GM18868 (cell line): ENCODE results near the gene REXO4.
A peak's percentile ranks its signal among the peaks of the same experiment; 100 is the strongest.

Source experiments
- ATAC-seq: cut with Tn5 transposase; IDR thresholded peaks from one replicate; pipeline ENCODE4 v1.9.1; 2021; ENCODE audit warnings: mild to moderate bottlenecking, moderate library complexity; ENCODE audit not compliant: unreplicated experiment

Gene REXO4

DNA sequence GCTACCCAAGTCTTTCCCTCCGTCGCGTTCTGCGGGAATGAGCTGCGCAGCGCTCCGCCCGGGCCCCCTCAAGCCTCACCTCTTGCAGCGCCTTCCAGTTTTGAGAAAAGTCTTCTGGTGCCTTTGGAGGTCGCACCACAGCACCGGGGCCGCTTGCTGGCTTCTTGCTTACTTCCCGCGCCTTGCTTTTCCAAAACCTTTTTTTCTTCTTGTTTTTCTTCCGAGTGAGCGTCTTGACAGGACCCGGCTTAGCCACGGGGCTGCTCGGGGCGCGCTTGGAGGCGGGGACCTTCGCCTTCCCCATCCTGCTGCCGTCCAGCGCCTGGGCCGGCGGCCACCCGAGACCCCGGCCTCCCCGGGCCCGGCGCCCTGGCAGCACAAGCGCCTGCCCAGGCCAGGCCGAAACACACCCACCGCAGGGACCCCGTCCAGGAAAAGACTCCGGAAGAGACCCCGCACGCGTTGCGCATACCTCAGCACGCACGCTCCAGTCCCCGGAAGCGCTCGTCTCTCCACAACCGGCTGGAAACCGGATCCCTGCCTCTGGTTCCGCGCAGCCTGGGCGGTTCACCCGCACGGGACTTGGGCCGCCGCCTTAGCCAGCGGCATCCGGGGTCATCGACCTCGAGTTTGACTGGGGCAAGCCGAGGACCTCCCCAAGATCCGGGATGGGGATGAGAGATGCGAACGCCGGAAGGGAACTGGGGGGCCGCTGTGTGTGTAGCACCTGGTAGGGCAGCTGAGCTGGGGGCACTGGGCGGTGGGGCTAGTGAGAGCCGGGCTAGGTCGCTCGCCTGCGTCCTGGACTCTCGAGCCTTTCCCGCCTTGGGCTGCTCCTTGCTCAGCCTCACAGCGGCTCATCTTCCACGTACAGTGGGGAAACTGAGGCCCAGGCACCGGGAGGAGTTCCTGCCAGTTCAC is at the start of gene REXO4:
Gene REXO4, minus strand, starts transcription at position 470 of the 921 bp plus-strand sequence. Its CDS starts 166 bp downstream, at position 304.
- peak; percentile 56 for ATAC-seq

DNA sequence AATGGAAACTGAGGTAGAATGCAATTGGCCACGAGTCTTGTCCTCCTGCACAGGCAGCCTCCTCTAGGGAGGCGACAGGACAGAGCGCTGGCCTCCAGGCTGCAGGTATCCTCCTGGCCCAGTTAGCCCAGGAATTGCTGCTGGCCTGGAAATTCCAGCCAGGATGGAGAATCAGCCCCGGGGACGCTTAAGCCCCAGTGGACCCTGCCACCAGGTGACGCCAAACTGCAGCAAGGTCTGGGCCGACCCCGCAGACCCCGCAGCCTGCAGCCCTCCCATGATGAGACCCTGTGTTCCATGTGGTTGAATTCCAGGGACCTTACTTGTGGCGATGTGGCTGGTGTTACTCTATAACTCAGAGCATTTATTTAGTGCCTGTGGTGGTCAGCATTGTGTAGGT is 49.3 kb upstream of the REXO4 start:
- no peak for ATAC-seq

DNA sequence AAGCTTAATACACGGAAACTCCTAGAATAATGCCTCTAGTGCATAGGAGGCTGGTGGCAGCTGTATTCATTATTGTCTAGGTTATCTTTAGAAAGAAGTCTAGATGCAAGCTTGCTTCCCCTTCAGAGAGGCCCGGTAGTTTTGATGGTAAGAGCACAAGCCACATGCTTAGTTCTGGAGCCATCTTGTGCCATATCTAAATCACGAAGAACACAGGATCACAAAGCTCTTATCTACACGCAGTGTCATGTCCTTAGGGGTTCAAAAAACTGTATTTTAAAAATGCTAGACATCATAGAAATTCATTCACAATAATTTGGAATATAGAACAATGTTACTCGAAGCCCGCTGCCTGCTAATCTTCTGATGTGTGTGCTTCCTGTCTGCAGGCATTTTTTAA is 48.2 kb upstream of the REXO4 start:
- no peak for ATAC-seq

DNA sequence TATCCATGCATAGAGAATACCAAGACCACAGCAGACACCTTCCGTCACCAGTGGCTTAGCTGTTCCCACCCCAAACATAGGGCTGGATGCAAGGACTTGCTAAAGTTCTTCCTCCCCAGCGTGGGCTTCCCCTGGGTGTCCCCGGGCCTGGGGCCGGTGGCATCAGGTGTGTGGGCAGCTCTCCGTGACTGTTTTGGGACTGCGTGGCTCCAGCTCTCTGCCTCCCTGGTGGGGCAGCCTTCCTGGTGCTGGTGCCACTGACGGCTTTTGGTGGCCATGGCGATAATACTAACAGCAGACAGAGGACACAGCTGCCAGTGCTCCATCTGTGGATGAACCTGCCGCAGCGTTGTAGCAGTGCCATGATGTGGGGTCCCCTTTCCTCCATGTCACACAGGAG is 46.8 kb upstream of the REXO4 start:
- ATAC-seq: no peak

- no peak for ATAC-seq
Observed at GRCh38 chr9:133463864-133464615, 46.2 kb upstream of the REXO4 start.

- ATAC-seq: no peak
Observed at GRCh38 chr9:133463234-133463863, 45.5 kb upstream of the REXO4 start.

- no peak for ATAC-seq
Observed at GRCh38 chr9:133461975-133462374, 44.2 kb upstream of the REXO4 start.

GRCh38 chr9:133460405-133461175 is 42.8 kb upstream of the REXO4 start:
- ATAC-seq: peak; percentile 18

- ATAC-seq: peak; percentile 75
Observed at GRCh38 chr9:133459476-133460404, 41.9 kb upstream of the REXO4 start, which contains the start of gene CACFD1. TSS of gene CACFD1 (plus strand) at chr9:133459978. CDS start at chr9:133460067, 89 bp downstream.

- no peak for ATAC-seq
Observed at GRCh38 chr9:133458643-133459312, 41.0 kb upstream of the REXO4 start.

DNA sequence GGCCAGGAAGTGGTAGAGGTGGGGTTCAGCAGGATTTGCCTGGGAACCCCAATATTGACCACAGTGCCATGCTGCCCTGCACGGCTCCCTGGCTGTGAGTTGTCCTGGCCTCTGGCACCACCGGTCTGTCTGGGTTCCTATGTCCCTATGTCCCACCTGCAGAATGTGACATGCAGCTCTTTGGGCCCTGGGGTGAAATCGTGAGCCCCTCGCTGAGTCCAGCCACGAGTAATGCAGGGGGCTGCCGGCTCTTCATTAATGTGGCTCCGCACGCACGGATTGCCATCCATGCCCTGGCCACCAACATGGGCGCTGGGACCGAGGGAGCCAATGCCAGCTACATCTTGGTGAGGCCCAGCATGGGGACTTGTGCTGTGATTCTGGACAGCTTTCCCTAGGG is 39.9 kb upstream of the REXO4 start:
- ATAC-seq: no peak

GRCh38 chr9:133457233-133457632 is 39.4 kb upstream of the REXO4 start:
- no peak for ATAC-seq

DNA sequence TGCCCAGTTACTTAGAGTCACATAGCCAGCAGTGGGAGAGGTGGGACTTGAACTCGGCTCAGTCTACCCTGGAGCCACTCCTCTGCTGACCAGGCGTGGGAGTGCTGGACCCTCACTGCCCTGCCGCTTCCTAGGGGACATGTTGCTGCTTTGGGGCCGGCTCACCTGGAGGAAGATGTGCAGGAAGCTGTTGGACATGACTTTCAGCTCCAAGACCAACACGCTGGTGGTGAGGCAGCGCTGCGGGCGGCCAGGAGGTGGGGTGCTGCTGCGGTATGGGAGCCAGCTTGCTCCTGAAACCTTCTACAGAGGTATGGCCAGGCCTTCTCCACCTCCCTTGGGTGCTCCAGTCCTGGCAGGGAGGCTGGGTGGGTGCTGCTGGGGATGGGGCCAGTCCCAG is 38.6 kb upstream of the REXO4 start:
- ATAC-seq: no peak

DNA sequence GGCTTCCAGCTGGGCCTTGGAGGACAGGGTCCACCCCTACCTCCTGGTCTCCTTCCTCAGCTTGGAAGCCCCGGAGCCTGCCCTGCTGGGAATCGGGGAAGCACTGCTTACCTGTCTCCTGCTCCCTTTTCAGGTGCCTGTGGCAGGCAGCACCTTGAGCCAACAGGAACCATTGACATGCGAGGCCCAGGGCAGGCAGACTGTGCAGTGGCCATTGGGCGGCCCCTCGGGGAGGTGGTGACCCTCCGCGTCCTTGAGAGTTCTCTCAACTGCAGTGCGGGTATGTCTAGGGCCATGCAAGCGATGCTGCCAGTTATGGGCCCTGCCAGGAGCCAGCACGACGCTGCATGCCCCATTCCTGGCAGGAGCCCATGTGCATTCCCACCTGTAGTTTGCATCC is 38.1 kb upstream of the REXO4 start:
- no peak for ATAC-seq

DNA sequence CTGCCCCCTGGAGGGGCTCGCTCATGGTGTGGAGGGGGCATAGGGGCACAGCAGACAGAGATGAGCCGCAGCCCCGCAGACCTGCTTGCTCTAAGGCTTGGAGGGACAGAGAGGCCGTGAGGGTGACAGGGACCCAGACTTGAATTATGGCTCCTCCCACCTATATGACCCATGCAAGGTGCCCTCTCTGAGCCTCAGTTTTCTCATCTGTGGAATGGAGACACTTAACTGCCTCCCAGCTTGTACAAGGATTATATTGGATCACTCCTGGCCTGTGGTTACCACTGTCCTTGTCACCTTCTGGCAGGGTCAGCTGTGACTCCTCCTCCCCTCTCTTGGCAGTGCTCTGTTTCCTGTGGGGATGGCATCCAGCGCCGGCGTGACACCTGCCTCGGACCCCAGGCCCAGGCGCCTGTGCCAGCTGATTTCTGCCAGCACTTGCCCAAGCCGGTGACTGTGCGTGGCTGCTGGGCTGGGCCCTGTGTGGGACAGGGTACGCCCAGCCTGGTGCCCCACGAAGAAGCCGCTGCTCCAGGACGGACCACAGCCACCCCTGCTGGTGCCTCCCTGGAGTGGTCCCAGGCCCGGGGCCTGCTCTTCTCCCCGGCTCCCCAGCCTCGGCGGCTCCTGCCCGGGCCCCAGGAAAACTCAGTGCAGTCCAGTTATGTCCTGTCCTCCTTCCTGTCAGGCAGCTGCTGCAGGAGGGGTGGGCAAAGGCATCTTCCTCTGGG is 37.3 kb upstream of the REXO4 start:
- ATAC-seq: no peak

GRCh38 chr9:133454325-133454724 is 36.5 kb upstream of the REXO4 start:
- ATAC-seq: no peak

DNA sequence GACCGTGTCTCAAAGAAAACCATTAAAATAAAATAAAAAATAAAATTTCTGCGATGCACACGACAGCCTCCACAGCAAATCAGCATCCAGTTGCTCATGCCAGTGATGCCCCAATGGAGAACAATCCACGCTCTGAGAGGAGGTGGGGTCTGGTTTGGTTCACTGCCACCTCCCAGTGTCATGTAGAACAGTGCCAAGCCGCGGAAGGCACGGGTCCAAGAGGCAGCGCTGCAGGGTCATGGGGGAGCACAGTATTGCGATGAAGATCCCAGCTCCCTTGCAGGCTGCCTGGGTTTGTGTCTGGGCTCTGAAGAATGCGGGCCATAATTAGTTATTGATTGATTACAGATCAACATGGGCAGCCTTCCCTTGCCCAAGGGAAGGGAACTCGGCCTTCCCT is 35.8 kb upstream of the REXO4 start:
- ATAC-seq: no peak

DNA sequence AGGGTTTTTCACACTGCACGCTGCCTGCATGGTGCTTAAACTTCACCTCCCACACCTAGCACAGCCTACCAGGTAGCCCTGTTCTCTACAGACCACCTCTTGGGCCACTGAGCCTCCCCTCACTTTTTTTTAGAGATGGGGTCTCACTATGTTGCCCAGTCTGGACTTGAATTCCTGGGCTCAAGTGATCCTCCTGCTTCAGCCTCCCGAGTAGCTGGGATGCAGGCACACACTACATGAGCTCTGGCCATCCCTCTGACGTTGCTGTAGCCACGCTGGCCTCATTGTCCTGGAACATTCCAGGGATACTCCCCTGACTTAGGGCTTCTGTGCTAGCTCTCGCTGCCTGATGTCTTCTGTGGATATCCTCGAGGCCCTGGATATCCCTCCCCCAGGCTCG is 34.8 kb upstream of the REXO4 start:
- no peak for ATAC-seq
